ENCODE results near the gene TBC1D8.
"Not testable (repeated sequence)": the region's sequence is repeated elsewhere in the genome, so short reads cannot be mapped to it uniquely, and the experiment has no call there.

The TBC1D8 gene

DNA sequence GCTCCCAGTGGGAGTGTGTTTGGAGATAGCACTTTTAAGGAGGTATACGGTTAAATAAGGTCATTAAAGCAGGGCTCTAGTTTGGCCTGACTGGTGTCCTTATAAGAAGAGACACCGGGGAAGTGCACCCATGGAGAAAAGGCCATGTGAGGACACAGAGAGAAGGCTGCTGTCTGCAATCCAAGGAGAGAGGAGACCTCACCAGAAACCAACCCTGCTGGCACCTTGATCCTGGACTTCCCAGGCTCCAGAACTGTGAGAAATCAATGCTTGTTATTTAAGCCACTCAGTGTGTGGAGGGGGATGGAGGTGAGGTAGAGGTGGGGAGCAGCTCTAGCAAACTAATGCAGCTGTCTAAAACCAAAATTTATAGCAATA is 87.1 kb downstream of the TBC1D8 start:
- DNase-seq (ENCODE audit: low spot score): no peak

DNA sequence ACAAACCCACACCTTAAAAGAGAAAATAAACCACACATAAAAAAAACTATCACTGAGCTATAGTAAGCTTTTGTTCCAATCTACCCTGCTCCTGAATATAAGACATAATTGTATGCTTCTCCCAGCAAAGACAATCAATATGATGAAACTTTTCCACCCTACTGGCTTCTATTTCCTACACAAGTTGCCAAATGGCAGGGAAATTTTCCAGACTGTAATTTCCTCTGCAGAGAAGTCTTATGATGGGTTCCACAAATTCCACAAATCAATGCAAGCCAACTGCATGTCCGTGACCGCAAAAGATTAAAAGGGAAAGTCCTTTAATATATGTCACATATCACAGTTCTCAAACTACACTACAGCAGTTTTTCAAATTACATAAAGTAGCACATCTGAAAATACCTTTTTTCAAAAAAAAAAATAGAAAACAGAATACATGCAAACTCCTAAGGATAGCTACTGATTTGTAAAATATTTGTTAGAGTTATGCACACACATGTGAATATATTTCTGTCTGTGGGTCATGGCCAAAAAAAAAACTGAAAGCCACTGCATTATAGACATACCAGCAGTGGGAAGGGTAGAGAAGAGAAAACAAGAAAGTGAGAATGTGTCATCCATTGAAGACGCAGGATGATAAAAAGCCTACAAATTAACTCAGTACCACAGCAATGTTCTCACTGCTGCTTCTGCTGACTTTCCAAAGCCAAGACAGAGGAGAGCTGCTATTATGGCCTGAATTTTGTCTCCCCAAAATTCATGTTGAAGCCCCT is 87.6 kb downstream of the TBC1D8 start:
- DNase-seq (ENCODE audit: low spot score): no peak

GRCh38 chr2:101058386-101058785 is 92.8 kb downstream of the TBC1D8 start:
- DNase-seq (ENCODE audit: low spot score): no peak

- no peak for DNase-seq (ENCODE audit: low spot score)
Measured at GRCh38 chr2:101057051-101057933, 93.9 kb downstream of the TBC1D8 start.

- DNase-seq (ENCODE audit: low spot score): no peak
Measured at GRCh38 chr2:101053117-101053516, 98.1 kb downstream of the TBC1D8 start.

DNA sequence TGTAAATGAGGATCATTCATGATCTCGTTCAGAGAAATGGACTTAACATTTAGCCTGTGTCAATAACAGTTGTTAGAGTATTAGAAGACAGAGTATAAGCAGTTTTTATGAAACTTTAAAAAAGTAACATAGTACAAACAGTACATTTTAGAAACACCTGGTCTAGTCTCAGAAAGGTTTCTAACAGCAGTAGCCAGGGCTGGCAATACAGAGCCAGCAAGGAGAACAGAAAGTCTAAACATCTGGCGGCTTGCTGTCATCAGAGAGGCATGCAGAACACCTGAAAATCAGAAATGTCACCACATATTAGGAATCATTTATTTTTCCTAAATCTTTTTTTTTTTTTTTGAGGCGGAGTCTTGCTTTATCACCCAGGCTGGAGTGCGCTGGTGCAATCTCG is 99.0 kb downstream of the TBC1D8 start:
- DNase-seq (ENCODE audit: low spot score): no peak

- not testable (repeated sequence) for DNase-seq (ENCODE audit: low spot score)
Measured at GRCh38 chr2:101050886-101051285, 100.3 kb downstream of the TBC1D8 start.

DNA sequence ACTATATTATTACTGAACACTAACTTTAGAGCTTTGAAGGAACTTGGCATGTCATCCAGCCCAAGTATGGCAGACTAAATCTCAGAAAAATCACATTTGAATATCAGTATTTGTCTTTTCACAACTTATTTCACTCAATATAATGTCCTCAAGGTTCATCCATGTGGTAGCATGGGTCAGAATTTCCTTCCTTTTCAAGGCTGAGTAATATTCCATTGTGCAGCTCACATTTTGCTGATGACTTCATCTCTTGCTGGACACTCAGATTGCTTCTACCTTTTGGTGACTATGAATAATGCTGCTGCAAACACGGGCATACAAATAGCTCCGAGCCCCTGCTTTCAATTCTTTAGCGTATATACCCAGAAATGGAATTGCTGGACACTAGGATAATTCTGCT is 102.4 kb downstream of the TBC1D8 start:
- no peak for DNase-seq (ENCODE audit: low spot score)

DNA sequence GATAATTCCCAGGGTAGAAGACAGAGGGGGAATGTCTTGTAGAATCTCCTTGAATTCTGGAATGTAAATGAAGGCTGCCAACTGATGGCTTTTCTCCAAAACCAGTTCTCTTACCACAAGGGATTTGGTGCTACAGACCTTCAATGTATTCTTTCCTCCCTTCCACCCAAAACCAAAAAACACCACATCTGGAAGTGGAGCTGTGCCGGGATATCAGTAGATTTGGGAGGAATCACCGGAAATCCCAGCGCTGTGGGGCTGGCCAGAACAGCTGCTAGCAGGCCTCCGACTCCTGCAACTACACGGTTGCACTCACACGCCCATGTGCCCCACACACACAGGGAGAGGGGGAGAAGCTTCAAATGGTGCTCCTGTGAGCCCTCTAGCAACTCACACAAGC is 103.4 kb downstream of the TBC1D8 start:
- DNase-seq (ENCODE audit: low spot score): no peak

GRCh38 chr2:101047075-101047766 is 104.0 kb downstream of the TBC1D8 start:
- DNase-seq (ENCODE audit: low spot score): no peak

- DNase-seq (ENCODE audit: low spot score): no peak
Measured at GRCh38 chr2:101045330-101045729, 105.9 kb downstream of the TBC1D8 start.

- no peak for DNase-seq (ENCODE audit: low spot score)
Measured at GRCh38 chr2:101041413-101041812, 109.8 kb downstream of the TBC1D8 start.

- peak; percentile 12 for DNase-seq (ENCODE audit: low spot score)
Measured at GRCh38 chr2:101040761-101041160, 110.4 kb downstream of the TBC1D8 start.

- DNase-seq (ENCODE audit: low spot score): no peak
Measured at GRCh38 chr2:101040072-101040471, 111.1 kb downstream of the TBC1D8 start.

DNA sequence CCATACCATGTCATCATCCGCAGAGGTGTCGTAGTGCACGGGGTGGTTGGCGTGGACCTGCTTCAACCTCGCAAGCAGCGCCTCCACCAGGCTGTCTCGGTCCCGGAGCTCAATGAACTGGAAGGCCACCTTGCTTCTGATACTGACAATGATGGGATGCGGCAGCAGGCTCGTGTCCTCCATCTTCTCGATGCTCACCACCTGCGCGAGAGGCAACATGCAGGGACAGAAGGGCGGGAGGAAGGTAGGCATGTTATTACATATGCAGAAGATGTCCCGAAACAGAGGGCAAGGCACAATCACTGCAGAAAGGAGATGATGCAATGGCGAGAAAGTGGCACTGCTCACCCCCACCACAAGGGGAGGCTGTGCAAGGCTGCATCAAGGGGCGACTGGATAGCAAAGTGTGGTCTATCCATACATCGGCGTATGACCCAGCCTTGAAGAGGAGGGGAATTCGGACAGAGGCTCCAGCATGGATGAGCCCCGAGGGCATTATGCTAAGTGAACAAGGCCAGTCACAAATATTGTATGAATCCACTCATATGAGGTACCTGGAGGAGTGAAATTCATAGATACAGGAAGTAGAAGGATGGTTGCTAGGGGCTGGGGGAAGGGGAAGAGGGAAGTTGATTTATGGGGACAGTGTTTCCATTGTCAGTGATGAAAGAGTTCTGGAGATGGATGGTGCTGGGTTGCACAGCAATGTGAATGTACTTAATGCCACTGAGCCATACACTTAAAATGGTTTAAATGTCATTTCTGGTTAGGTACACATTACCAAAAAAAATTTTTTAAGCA is 112.5 kb downstream of the TBC1D8 start:
- DNase-seq (ENCODE audit: low spot score): no peak

DNA sequence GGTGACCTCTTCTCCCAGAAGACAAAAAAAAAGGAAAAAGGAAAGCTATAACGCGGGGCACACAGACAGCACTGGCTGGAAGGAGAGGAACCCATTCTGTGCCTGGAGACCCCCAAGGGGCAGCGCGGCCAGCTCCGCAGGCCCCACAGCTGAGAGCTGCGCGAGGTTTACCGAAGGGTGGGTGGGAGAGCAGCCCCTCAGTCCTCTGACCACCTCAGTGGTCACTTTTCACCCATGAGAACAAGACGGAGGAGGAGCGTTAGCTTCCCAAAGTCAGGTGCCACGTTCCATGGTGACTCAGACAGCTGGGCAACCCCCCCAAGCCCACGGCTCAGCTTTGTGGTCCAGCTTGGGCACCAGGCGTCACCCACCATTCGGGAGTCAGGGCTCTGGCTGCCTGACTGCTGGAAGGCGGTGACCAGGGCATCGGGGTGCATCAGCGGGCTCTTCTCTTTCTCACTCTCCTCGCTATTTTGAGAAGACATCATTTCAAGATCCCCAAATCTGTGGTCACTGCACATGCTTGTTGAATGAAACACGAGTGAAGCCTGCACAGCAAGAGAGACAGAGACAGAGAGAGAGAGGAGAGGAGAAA is 113.9 kb downstream of the TBC1D8 start:
- no peak for DNase-seq (ENCODE audit: low spot score)

GRCh38 chr2:101036562-101036961 is 114.6 kb downstream of the TBC1D8 start:
- no peak for DNase-seq (ENCODE audit: low spot score)

DNA sequence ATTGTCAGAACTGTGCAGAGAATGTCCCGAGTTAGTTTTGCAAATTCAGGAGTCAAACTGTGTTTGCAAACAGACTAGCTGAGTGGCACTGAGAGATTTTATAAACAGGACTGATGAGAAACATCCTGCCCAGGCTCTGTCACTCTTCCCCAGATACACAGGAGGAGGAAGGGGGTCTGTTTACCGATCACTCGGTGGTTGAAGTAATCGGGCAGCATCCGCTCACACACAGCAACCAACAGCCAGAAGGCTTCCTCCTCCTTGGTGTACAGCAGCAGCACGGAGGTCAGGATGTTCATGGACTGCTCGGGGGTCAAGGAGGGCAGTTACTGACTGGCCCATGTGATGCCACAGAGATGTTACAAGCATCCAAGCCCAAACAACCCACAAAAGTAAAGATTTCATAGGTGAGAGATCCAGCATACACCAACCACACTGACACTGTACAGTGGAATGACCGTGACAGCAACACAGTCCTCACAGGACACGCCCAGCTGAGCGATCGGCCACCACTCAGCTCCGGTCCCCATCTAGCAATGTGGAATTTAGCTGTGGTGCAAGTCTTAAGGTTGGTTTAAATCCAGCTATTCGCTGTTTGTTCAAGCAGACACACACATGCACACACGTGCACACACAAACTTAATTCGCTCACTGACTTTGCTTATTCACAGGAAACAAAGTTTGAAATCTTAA is 119.0 kb downstream of the TBC1D8 start:
- no peak for DNase-seq (ENCODE audit: low spot score)

DNA sequence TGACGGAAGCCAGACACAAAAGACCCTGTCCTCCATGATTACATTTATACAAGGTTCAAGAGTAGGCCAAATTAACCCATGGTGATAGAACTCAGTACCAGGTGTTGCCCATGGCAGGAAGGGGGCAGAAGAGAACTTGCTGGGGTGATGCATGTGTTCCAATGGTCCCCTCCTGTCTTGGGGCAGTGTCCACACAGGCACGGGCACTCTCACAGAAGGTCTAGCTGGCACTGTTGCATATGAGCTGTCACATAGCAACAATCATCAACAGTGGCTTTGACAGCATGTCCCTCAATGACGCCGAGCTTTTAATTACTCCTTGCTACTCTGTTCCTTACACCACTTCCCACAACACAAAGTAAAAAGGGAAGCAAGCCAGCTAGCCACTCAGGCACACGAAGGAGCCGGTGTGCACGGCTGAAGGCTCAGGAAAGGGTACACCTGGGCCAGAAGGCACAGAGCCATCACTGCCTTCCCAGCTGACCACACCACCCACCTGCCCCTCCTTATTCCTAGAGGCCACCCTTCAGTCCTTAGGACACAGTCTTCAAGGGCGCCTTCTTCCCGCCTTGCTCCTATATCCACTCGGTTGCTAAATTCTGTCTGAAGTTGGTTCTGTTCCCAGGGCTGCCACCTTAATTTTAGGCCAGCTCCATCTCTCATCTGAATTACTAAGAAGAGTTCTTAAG is 120.2 kb downstream of the TBC1D8 start:
- no peak for DNase-seq (ENCODE audit: low spot score)

DNA sequence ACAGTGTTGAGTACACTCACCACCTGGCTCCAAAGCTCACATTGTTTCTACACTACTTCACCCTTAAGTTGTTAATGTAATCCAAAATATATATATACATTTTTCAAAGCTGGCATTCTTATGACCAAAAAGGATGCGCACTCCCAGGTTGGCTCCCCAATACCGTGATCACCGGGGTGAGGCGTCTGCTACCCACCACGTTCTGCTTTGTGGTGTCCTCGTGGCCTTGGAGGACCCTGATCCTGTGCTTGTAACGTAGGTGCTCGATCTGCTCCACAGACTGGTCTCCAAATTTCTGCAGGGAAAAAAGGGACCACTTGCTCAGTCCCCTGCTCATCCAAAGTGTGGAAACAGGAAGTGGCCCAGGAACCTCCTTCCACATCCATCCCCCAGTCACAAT is 123.3 kb downstream of the TBC1D8 start:
- DNase-seq (ENCODE audit: low spot score): no peak

Data from Ammon's horn (tissue), 1 donor.